Trophoblast cell (in vitro differentiated cells and primary cell): Measurements from ENCODE around the gene VSIG10.

Experiments used
- DNase-seq, 2 donors: peaks; one replicate each; pipeline ENCODE4 v3.0.0-alpha.2; 2016
- H2AFZ ChIP-seq: 2 replicates; pipeline ENCODE4 v1.6.1; 2013; ENCODE audit warnings: low read length, moderate library complexity, mild to moderate bottlenecking; ENCODE audit not compliant: insufficient read depth, poor library complexity
- H2AK5ac ChIP-seq: 2 replicates; pipeline ENCODE4 v1.6.1; 2013; ENCODE audit warnings: mild to moderate bottlenecking, low read length
- H2BK120ac ChIP-seq: 2 replicates; pipeline ENCODE4 v1.6.1; 2013; ENCODE audit warnings: low read length, mild to moderate bottlenecking, moderate library complexity; ENCODE audit not compliant: insufficient read depth, poor library complexity
- H2BK12ac ChIP-seq: 2 replicates; pipeline ENCODE4 v1.6.1; 2013; ENCODE audit warnings: mild to moderate bottlenecking, low read length, moderate library complexity
- H2BK5ac ChIP-seq: 2 replicates; pipeline ENCODE4 v1.6.1; 2013; ENCODE audit warnings: low read length, low read depth, moderate library complexity, mild to moderate bottlenecking; ENCODE audit not compliant: poor library complexity
- H3K14ac ChIP-seq: 2 replicates; pipeline ENCODE4 v1.6.1; 2013; ENCODE audit warnings: mild to moderate bottlenecking, low read length
- H3K18ac ChIP-seq: 2 replicates; pipeline ENCODE4 v1.6.1; 2013; ENCODE audit warnings: mild to moderate bottlenecking, low read length
- H3K23ac ChIP-seq: 2 replicates; pipeline ENCODE4 v1.6.1; 2013; ENCODE audit warnings: low read length
- H3K27ac ChIP-seq: 2 replicates; pipeline ENCODE4 v1.5.1; 2013; ENCODE audit warnings: low read depth, mild to moderate bottlenecking, inconsistent platforms, low read length, moderate library complexity
- H3K27me3 ChIP-seq: 2 replicates; pipeline ENCODE4 v1.6.1; 2013; ENCODE audit warnings: inconsistent platforms, mild to moderate bottlenecking, low read length, moderate library complexity; ENCODE audit not compliant: insufficient read depth
- H3K36me3 ChIP-seq, 2 experiments: 1 replicate in 1 of 2; 2 replicates in 1 of 2; pipeline ENCODE4 v1.6.1; 2013; ENCODE audit warnings: low read length in 2 of 2, mild to moderate bottlenecking in 2 of 2, moderate library complexity in 1 of 2; ENCODE audit not compliant: insufficient read depth in 2 of 2, control insufficient read depth in 1 of 2
- H3K4ac ChIP-seq: 2 replicates; pipeline ENCODE4 v1.6.1; 2013; ENCODE audit warnings: low read depth, mild to moderate bottlenecking, low read length, moderate library complexity
- H3K4me1 ChIP-seq, 2 experiments: 1 replicate in 1 of 2; 2 replicates in 1 of 2; pipeline ENCODE4 v1.6.1; 2013; ENCODE audit warnings: low read length in 2 of 2, mild to moderate bottlenecking in 2 of 2, moderate library complexity in 1 of 2; ENCODE audit not compliant: insufficient read depth in 2 of 2, control insufficient read depth in 1 of 2
- H3K4me2 ChIP-seq: 2 replicates; pipeline ENCODE4 v1.6.1; 2013; ENCODE audit warnings: inconsistent platforms, mild to moderate bottlenecking, low read length, moderate library complexity
- H3K4me3 ChIP-seq: 2 replicates; pipeline ENCODE4 v1.5.1; 2013; ENCODE audit warnings: mild to moderate bottlenecking, low read depth, low read length, inconsistent platforms
- H3K79me1 ChIP-seq: one replicate; pipeline ENCODE4 v1.6.1; 2013; ENCODE audit warnings: low read length
- H3K79me2 ChIP-seq: 2 replicates; pipeline ENCODE4 v1.6.1; 2013; ENCODE audit warnings: low read length, mild to moderate bottlenecking; ENCODE audit not compliant: control insufficient read depth, insufficient read depth, poor library complexity
- H3K9ac ChIP-seq: 2 replicates; pipeline ENCODE4 v1.6.1; 2013; ENCODE audit warnings: mild to moderate bottlenecking, low read length
- H3K9me3 ChIP-seq: 2 replicates; pipeline ENCODE4 v1.6.1; 2013; ENCODE audit warnings: low read depth, mild to moderate bottlenecking, control low read depth, inconsistent platforms, low read length; ENCODE audit not compliant: insufficient read depth
- H4K12ac ChIP-seq: 2 replicates; pipeline ENCODE4 v1.6.1; 2013; ENCODE audit warnings: low read depth, mild to moderate bottlenecking, low read length, moderate library complexity
- H4K8ac ChIP-seq: 2 replicates; pipeline ENCODE4 v1.6.1; 2013; ENCODE audit warnings: low read depth, mild to moderate bottlenecking, low read length, moderate library complexity
- H4K91ac ChIP-seq: one replicate; pipeline ENCODE4 v1.6.1; 2013; ENCODE audit warnings: low read depth, mild to moderate bottlenecking, low read length, moderate library complexity
- WGBS: extraction: QIAGEN DNeasy Blood & Tissue Kit; methylation state at CpG from one replicate; pipeline ENCODE4 v1.1.7; 2013; ENCODE audit warnings: missing lambda C conversion rate; ENCODE audit not compliant: insufficient read length, insufficient coverage; ENCODE audit errors: extremely low coverage; 5-methylcytosine and 5-hydroxymethylcytosine counted together

The VSIG10 gene

DNA sequence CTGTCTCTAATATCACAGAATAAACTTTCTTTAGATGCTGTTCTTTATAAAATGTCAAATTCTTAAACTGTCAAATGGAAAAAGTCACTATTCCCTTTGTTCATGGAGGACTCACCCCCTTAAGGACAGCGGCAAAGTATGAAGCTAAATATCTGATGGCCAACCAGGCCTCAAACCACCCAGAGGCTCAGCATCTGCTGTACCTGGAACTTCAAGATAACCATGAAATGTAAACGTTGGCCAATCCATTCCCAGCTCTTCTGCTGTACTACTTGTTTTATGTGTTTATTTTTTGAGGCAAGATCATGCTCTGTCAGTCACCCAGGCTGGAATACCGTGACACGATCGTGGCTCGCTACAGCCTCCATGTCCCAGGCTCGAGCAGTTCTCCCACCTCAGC is 71.6 kb downstream of the VSIG10 start:
- Histone ChIP-seq H3K14ac (no peak overlapping the region), H2AFZ (no peak overlapping the region), H3K4me1 (peaks cover 6 to 10% of the 10 kb centered on the region in 2 experiments), H3K18ac (peak overlapping the region; percentile 78), H2BK12ac (peak overlapping the region; percentile 35), H3K27me3 (no peaks in the 10 kb centered on the region), H4K91ac (no peak overlapping the region), H2BK5ac (no peak overlapping the region), H3K9me3 (no peaks in the 10 kb centered on the region), H3K23ac (no peak overlapping the region), H3K9ac (no peak overlapping the region), H3K4me3 (no peak overlapping the region), H3K4ac (no peak overlapping the region), H4K8ac (no peak overlapping the region), H3K79me1 (peaks cover 4% of the 10 kb centered on the region), H2BK120ac (no peak overlapping the region), H3K27ac (no peak overlapping the region), H3K36me3 (peaks cover 30 to 52% of the 10 kb centered on the region in 2 experiments), H4K12ac (peak overlapping the region; percentile 59), H2AK5ac (no peak overlapping the region), H3K4me2 (no peak overlapping the region), H3K79me2 (no peaks in the 10 kb centered on the region)
- DNase-seq = no peak
- WGBS = no CpG with 5 or more reads among the region's 7 CpGs

DNA sequence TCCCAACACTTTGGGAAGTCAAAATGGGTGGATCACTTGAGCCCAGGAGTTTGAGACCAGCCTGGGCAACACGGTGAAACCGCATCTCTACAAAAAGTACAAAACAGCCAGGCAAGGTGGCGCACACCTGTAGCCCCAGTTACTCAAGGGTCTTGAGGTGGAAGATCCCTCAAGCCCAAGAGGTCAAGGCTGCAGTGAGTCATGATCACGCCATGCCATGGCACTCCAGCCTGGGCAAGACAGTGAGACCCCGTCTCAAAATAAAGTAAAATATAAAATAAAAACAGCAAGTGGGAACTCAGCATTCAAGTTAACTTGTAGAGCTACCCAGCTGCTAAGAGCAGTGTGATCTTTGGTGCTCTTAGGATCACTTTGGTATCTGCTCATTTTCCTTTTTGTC is 74.6 kb downstream of the VSIG10 start:
- Histone ChIP-seq H3K79me2 (no peaks in the 10 kb centered on the region), H2AFZ (no peak overlapping the region), H3K4ac (no peak overlapping the region), H2BK120ac (no peak overlapping the region), H3K9me3 (no peaks in the 10 kb centered on the region), H3K14ac (no peak overlapping the region), H3K18ac (no peak overlapping the region), H3K4me2 (no peak overlapping the region), H2BK5ac (no peak overlapping the region), H2BK12ac (no peak overlapping the region), H3K9ac (no peak overlapping the region), H4K12ac (no peak overlapping the region), H3K36me3 (peaks cover 31 to 55% of the 10 kb centered on the region in 2 experiments), H3K23ac (no peak overlapping the region), H3K4me3 (no peak overlapping the region), H3K79me1 (peaks cover 4% of the 10 kb centered on the region), H3K27me3 (no peaks in the 10 kb centered on the region), H4K8ac (no peak overlapping the region), H2AK5ac (no peak overlapping the region), H3K27ac (no peak overlapping the region), H3K4me1 (peaks cover 5 to 6% of the 10 kb centered on the region in 2 experiments), H4K91ac (no peak overlapping the region)
- WGBS = no CpG with 5 or more reads among the region's 5 CpGs
- DNase-seq = no peak

DNA sequence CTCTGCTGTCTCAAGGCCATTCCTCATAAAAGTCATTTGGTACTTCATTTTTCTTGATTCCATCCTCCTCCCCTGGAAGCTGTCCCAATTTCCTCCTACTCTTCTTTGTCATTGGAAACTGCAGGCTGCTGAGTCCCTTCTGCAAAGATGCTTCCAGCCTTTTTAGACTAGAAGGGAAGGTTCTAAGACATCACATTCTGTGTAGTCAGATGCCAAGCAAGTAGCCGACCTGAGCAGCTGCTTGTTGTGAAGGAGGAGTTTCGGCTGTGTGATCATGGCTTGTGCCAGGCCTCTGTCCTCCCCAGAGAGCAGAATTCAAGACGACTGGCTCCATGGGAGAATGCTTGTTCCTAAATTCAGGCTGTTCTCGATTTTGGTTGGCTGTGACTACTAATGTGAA is 78.6 kb downstream of the VSIG10 start:
- WGBS = no CpG with 5 or more reads among the region's 4 CpGs
- no peak overlapping the region for H3K4ac ChIP-seq

DNA sequence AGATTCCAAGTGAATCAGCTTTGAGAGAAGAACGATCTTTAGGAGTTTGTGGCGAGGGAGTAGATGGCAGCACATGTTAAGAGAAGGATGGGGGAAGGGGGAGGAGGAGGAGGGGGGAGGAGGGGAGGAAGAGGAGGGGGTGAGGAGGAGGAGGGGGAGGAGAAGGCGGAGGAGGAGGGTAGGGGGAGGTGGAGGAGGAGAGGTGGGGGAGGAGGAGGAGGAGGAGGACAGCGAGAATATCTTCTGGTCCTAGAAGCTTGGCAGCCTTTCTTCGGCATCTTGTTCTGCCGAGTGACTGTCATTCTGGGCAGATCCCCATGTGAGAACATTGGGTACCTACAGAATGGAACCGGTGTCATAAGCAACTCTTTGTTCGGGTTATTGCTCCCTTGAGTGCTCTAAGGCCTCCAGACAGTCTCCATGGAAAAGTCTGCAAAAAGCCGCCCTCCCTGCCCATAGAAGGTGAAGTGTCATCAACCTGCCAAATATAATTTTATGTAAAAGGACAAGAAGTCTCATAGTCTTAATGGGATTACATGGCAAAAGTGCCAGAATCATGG is 80.4 kb downstream of the VSIG10 start:
- H3K27ac ChIP-seq = no peak overlapping the region
- H3K79me2 ChIP-seq = no peaks in the 10 kb centered on the region
- no peaks in the 10 kb centered on the region for H3K4me1 ChIP-seq
- no peaks in the 10 kb centered on the region for H3K27me3 ChIP-seq
- H3K4me2 ChIP-seq = no peak overlapping the region
- H3K4me3 ChIP-seq = no peak overlapping the region
- no peak overlapping the region for H2BK120ac ChIP-seq
- no peak overlapping the region for H2BK5ac ChIP-seq
- no peak overlapping the region for H3K4ac ChIP-seq
- no peak overlapping the region for H3K14ac ChIP-seq
- H4K91ac ChIP-seq = no peak overlapping the region
- peaks cover 35 to 50% of the 10 kb centered on the region in 2 experiments for H3K36me3 ChIP-seq
- H4K12ac ChIP-seq = no peak overlapping the region
- 100% methylated on average over 1 of the region's 9 CpGs for WGBS
- no peak overlapping the region for H3K18ac ChIP-seq
- H3K23ac ChIP-seq = no peak overlapping the region
- H3K9me3 ChIP-seq = no peaks in the 10 kb centered on the region
- H3K9ac ChIP-seq = no peak overlapping the region
- no peak overlapping the region for H2AFZ ChIP-seq
- no peaks in the 10 kb centered on the region for H3K79me1 ChIP-seq
- no peak overlapping the region for H2AK5ac ChIP-seq
- H2BK12ac ChIP-seq = no peak overlapping the region
- H4K8ac ChIP-seq = no peak overlapping the region
- DNase-seq = no peak

More for the DNA sequence above, 78.6 kb downstream of the VSIG10 start:
- H3K14ac ChIP-seq = no peak overlapping the region
- H2AK5ac ChIP-seq = no peak overlapping the region
- no peak overlapping the region for H4K12ac ChIP-seq
- no peak for DNase-seq
- H3K9ac ChIP-seq = no peak overlapping the region
- no peaks in the 10 kb centered on the region for H3K27me3 ChIP-seq
- no peak overlapping the region for H3K4me3 ChIP-seq
- H3K4me1 ChIP-seq = no peaks in the 10 kb centered on the region
- peaks cover 34 to 52% of the 10 kb centered on the region in 2 experiments for H3K36me3 ChIP-seq
- H4K91ac ChIP-seq = no peak overlapping the region
- H3K4me2 ChIP-seq = no peak overlapping the region
- H3K18ac ChIP-seq = no peak overlapping the region
- H4K8ac ChIP-seq = no peak overlapping the region
- no peaks in the 10 kb centered on the region for H3K79me1 ChIP-seq
- no peak overlapping the region for H3K23ac ChIP-seq
- H2AFZ ChIP-seq = no peak overlapping the region
- H3K79me2 ChIP-seq = no peaks in the 10 kb centered on the region
- no peaks in the 10 kb centered on the region for H3K9me3 ChIP-seq
- H3K27ac ChIP-seq = no peak overlapping the region
- H2BK120ac ChIP-seq = no peak overlapping the region
- no peak overlapping the region for H2BK5ac ChIP-seq
- H2BK12ac ChIP-seq = no peak overlapping the region
